NCI-H446 (cell line): ENCODE data around the gene C20orf202.
"Not testable (repeated sequence)": the region's sequence is repeated elsewhere in the genome, so short reads cannot be mapped to it uniquely, and the experiment has no call there.

Experiments
- DNase-seq, 2 experiments: peaks; one replicate each; lab custom pipeline; 2025; lab: John Stamatoyannopoulos, UW

Gene C20orf202

GRCh38 chr20:1209447-1210387 is 6.5 kb downstream of the C20orf202 start:
- no peak for DNase-seq

- no peak for DNase-seq
Measured at GRCh38 chr20:1210501-1210900, 7.2 kb downstream of the C20orf202 start.

GRCh38 chr20:1212023-1212422 is 8.8 kb downstream of the C20orf202 start:
- no peak for DNase-seq

GRCh38 chr20:1212607-1213396 is 9.5 kb downstream of the C20orf202 start:
- DNase-seq: peak; percentile 38 to 70

- no peak for DNase-seq
Measured at GRCh38 chr20:1214838-1215261, 11.6 kb downstream of the C20orf202 start.

- DNase-seq: no peak
Measured at GRCh38 chr20:1215386-1216170, 12.3 kb downstream of the C20orf202 start.

- DNase-seq: not testable (repeated sequence)
Measured at GRCh38 chr20:1216527-1217427, 13.5 kb downstream of the C20orf202 start.

GRCh38 chr20:1222750-1223149 is 19.5 kb downstream of the C20orf202 start:
- not testable (repeated sequence) for DNase-seq

GRCh38 chr20:1224205-1224890 is 21.1 kb downstream of the C20orf202 start:
- no peak for DNase-seq

- no peak for DNase-seq
Measured at GRCh38 chr20:1225263-1225782, 22.1 kb downstream of the C20orf202 start.

- peak in 1 of 2 experiments; percentile 82 for DNase-seq
Measured at GRCh38 chr20:1225783-1226654, 22.8 kb downstream of the C20orf202 start, which contains the start of gene RAD21L1. RAD21L1 (plus strand) TSS chr20:1226044; CDS start chr20:1228454, 2,410 bp downstream.

- no peak for DNase-seq
Measured at GRCh38 chr20:1229541-1229940, 26.3 kb downstream of the C20orf202 start.

GRCh38 chr20:1232286-1233111 is 29.2 kb downstream of the C20orf202 start:
- DNase-seq: no peak

- DNase-seq: no peak
Measured at GRCh38 chr20:1240549-1240948, 37.3 kb downstream of the C20orf202 start.

GRCh38 chr20:1241456-1241855 is 38.2 kb downstream of the C20orf202 start:
- no peak for DNase-seq

- DNase-seq: no peak
Measured at GRCh38 chr20:1242099-1242498, 38.8 kb downstream of the C20orf202 start.

- no peak for DNase-seq
Measured at GRCh38 chr20:1242530-1242929, 39.3 kb downstream of the C20orf202 start.

- DNase-seq: no peak
Measured at GRCh38 chr20:1245578-1245977, 42.3 kb downstream of the C20orf202 start.
